SKM-1 treated with dmso at 0.1 percent for 144 hours (cell line): Measurements from ENCODE around the gene CCNY.

Experiments
- DNase-seq: peaks from one replicate; lab custom pipeline; 2025; ENCODE audit not compliant: unreplicated experiment; lab: John Stamatoyannopoulos, UW

The CCNY gene

DNA sequence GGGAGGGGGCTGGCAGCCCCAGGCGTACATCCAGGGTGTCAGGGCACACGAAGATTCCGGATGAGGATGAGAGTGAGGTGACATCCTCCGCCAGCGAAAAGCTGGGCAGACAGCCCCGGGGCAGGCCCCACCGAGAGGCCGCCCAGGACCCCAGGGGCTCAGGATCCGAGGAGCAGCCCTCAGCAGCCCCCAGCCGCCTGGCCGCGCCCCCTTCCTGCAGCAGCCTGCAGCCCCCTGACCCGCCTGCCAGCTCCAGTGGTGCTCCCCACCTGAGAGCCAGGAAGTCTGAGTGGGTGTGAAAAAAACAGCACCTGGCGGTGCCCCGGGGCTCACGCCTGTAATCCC is 272.0 kb downstream of the CCNY start:
- no peak for DNase-seq

DNA sequence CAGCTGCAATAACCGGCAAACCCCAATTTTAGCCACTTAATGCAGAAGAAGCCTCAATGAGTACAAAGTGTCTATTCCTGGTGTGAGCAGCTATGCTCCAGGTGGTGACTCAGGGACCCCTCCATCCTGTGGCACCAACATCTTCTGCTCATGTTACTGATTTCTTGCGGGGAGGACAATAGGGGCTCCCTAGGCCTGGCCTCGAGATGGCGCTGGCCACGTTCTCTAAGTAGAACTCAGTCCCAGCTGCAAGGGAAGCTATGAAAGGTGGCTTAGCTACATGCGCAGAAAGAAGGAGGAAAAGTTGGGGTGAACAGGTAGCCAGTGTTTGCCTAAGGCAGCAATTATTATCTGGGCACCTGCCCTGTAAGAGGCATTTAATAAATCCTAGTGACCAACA is 275.4 kb downstream of the CCNY start:
- DNase-seq, result no peak

GRCh38 chr10:35612385-35613106 is 276.2 kb downstream of the CCNY start:
- DNase-seq, result no peak

DNA sequence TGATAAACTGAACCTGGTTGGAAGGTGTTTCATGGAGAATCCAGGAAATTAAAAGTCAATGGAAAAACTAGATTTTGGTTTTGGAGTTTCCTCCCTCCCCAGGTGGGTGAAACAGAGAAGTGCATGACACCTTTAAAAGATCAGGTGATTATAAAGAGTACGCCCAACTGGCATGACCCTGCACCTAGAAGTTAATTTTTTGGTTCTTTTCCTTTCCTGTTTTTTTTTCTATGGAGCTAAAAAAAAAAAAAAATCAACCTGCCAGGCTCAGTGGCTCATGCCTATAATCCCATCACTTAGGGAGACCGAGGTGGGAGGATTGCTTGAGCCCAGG is 276.8 kb downstream of the CCNY start:
- no peak for DNase-seq

DNA sequence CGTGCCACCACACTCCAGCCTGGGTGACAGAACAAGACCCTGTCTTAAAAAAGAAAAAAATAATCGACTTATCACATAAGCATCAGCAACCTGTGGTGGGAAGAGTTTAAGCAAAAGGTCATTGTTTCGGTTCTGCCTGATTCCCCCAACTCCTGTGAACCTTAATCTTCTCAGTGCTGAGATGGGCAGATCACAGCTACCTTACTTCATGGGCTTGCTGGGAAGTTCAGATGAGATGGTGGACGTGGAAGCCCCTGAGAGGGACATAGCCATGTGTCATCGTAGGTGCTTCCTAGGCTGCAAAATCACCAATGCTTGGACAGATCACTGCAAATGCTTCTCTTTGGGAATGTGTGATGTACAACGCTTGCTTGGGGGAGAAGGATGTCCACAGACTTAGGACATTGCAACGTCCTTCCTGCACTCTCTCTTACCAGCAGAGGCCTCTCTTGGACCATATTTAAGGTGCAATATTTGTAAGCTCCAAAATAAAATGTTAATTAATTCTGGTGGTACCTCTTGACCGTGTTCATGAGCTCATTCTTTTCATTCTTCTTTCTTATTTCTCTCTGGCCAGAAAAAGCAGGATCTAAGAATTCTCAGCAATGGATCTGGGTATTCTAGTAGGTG is 277.4 kb downstream of the CCNY start:
- DNase-seq, result no peak

DNA sequence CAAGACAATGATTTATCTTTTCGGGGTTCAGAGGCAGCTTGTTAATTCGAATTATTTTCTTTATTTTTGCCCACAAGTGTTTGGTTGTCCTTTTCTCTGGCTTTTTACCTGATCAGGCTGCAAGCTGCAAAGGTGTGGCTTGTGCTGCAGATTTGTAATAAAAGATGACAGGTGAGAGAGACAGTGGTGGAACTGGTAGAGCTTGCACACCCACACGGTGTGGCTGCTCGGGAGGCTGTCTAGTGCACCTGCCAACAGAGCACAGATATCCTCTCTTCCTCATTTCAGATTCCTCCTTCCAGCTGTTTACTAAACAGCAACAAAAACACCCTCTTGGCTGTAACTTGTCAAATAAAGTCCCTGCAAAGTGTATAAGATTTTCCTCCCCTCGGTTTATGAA is 278.0 kb downstream of the CCNY start:
- DNase-seq, result no peak
